Inflammatory macrophage (primary cell): Measurements from ENCODE around the gene CCDC34.

Experiments
- DNase-seq, 2 donors: peaks; one replicate each; pipeline ENCODE4 v3.0.0-alpha.2; 2020 to 2022

Gene CCDC34

GRCh38 chr11:27317751-27318150, 45.3 kb downstream of the CCDC34 start:
- no peak for DNase-seq

GRCh38 chr11:27315836-27316235, 47.2 kb downstream of the CCDC34 start:
- no peak for DNase-seq

GRCh38 chr11:27313157-27313821, 49.7 kb downstream of the CCDC34 start:
- DNase-seq, result no peak

- no peak for DNase-seq
Observed at GRCh38 chr11:27312110-27312509, 50.9 kb downstream of the CCDC34 start.

- DNase-seq, result no peak
Observed at GRCh38 chr11:27310707-27311106, 52.3 kb downstream of the CCDC34 start.

GRCh38 chr11:27310182-27310581, 52.8 kb downstream of the CCDC34 start:
- DNase-seq, result no peak

- no peak for DNase-seq
Observed at GRCh38 chr11:27309046-27309445, 54.0 kb downstream of the CCDC34 start.

GRCh38 chr11:27307232-27307631, 55.8 kb downstream of the CCDC34 start:
- DNase-seq, result no peak

- DNase-seq, result no peak
Observed at GRCh38 chr11:27305751-27306150, 57.3 kb downstream of the CCDC34 start.

- DNase-seq, result no peak
Observed at GRCh38 chr11:27304514-27304913, 58.5 kb downstream of the CCDC34 start.

- no peak for DNase-seq
Observed at GRCh38 chr11:27303903-27304302, 59.1 kb downstream of the CCDC34 start.

- no peak for DNase-seq
Observed at GRCh38 chr11:27300974-27301373, 62.0 kb downstream of the CCDC34 start.

GRCh38 chr11:27297616-27298015, 65.4 kb downstream of the CCDC34 start:
- DNase-seq, result no peak

- DNase-seq, result no peak
Observed at GRCh38 chr11:27296497-27296896, 66.5 kb downstream of the CCDC34 start.

GRCh38 chr11:27295928-27296327, 67.1 kb downstream of the CCDC34 start:
- DNase-seq, result no peak

GRCh38 chr11:27294654-27295053, 68.4 kb downstream of the CCDC34 start:
- DNase-seq, result no peak

GRCh38 chr11:27293515-27294417, 69.2 kb downstream of the CCDC34 start:
- DNase-seq, result no peak

- no peak for DNase-seq
Observed at GRCh38 chr11:27292637-27293010, 70.4 kb downstream of the CCDC34 start.

GRCh38 chr11:27291954-27292636, 70.9 kb downstream of the CCDC34 start:
- DNase-seq, result no peak

GRCh38 chr11:27291302-27291889, 71.6 kb downstream of the CCDC34 start:
- no peak for DNase-seq

- no peak for DNase-seq
Observed at GRCh38 chr11:27290261-27291050, 72.6 kb downstream of the CCDC34 start.
